Measurements from ENCODE around the gene MYO1B.

- TF ChIP-seq CTCF (IDR thresholded peaks at IDR 0.05; ENCODE audit: insufficient read depth, low read length, poor library complexity, severe bottlenecking) (no peak), EZH2phosphoT487 (conservative IDR thresholded peaks at IDR 0.05; ENCODE audit: low read length) (no peak)
Observed at GRCh38 chr2:191244350-191244749, 854 bp upstream of the MYO1B start.

Measured in SU-DHL-6 (cell line).